Gastroesophageal sphincter (tissue), 3 donors: ENCODE data around the gene SETBP1.

Experiments
- POLR2A ChIP-seq, 2 donors: fragments of 450-650 bp; IDR thresholded peaks; one replicate each; pipeline ENCODE4 v1.6.1; 2017; ENCODE audit warnings: antibody characterized with exemption in 2 of 2, mild to moderate bottlenecking in 2 of 2, moderate library complexity in 1 of 2
- POLR2AphosphoS5 ChIP-seq: sonication (generic); formaldehyde crosslinking; IDR thresholded peaks from one replicate; pipeline ENCODE4 v1.6.1; 2017; ENCODE audit warnings: antibody characterized with exemption
- TF ChIP-seq, protein P1 (sequence below), 4 experiments: fragments of 200-600 bp in 2 of 4; fragments of 450-650 bp in 2 of 4; sonication (generic) in 1 of 4; IDR thresholded peaks; one replicate each; pipeline ENCODE4 v1.5.1; 2017 to 2019; ENCODE audit warnings: antibody characterized with exemption in 4 of 4, mild to moderate bottlenecking in 2 of 4, moderate library complexity in 2 of 4

DNA sequence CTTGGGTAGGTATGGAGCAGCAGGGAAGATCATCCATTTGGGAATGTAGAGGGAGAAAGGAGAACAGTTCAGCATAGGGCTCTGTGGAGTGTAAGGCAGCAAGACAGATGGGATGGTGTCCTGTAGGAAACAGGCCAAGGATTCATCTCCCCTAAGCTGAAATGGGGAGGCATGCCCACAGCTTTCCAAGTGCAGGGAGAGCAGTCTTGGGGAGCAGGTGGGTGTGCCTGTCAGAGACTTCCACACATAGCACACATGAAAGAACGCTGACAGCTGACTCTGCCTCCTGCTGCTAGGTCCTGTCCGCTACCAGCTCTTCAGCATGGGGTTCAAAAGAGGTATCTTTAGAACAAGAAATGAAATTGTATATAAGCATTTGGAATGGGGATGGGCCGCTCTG is 9.0 kb downstream of the SETBP1 start:
- no peak for TF ChIP-seq POLR2AphosphoS5
- TF ChIP-seq POLR2A (IDR thresholded peaks at IDR 0.05) = no peak
- TF ChIP-seq, protein P1, sequence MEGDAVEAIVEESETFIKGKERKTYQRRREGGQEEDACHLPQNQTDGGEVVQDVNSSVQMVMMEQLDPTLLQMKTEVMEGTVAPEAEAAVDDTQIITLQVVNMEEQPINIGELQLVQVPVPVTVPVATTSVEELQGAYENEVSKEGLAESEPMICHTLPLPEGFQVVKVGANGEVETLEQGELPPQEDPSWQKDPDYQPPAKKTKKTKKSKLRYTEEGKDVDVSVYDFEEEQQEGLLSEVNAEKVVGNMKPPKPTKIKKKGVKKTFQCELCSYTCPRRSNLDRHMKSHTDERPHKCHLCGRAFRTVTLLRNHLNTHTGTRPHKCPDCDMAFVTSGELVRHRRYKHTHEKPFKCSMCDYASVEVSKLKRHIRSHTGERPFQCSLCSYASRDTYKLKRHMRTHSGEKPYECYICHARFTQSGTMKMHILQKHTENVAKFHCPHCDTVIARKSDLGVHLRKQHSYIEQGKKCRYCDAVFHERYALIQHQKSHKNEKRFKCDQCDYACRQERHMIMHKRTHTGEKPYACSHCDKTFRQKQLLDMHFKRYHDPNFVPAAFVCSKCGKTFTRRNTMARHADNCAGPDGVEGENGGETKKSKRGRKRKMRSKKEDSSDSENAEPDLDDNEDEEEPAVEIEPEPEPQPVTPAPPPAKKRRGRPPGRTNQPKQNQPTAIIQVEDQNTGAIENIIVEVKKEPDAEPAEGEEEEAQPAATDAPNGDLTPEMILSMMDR (IDR thresholded peaks at IDR 0.05) = no peak
